ENCODE measurements around the gene HSPB9.
A peak's percentile ranks its signal among the peaks of the same experiment; 100 is the strongest.

HSPB9 gene, protein sequence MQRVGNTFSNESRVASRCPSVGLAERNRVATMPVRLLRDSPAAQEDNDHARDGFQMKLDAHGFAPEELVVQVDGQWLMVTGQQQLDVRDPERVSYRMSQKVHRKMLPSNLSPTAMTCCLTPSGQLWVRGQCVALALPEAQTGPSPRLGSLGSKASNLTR

DNA sequence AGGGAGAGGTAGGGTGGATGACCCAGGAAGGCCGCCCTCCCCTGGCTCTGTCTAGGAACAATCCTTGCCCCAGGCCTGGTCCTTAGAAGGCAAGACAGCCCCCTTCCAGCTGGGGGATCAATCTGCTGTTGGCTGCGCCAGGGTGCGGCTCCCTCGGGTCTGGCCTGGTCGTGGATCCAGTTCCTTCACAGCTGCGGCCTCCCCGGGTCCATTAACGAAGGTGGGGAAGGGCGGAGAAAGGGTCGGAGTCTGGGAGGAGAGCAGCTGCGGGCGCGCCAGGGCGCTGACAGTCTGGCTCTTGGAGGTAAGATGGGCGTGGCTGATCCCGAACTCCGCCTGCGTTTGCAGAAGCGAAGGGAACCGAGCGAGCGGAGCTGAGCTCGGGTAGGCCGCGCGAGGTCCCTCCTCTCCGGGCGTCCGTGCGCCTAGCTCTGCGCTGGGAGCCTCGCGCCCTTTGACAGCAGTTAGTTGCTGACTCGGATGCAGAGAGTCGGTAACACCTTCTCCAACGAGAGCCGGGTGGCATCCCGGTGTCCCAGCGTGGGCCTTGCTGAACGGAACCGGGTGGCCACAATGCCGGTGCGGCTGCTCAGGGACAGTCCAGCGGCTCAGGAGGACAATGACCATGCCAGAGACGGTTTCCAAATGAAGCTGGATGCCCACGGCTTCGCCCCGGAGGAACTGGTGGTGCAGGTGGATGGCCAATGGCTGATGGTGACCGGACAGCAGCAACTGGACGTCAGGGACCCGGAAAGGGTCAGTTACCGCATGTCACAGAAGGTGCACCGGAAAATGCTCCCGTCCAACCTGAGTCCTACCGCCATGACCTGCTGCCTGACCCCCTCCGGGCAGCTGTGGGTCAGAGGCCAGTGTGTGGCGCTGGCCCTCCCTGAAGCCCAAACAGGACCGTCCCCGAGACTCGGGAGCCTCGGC is at the start of gene HSPB9:
Gene HSPB9 (plus strand): TSS at position 434 of the 933 bp plus-strand sequence. CDS start 47 bp downstream, at position 481.
- ChIA-PET CTCF (interaction anchor here (0.6 to 17.1 kb wide), 5 partner anchors 13 to 698 kb away, joined by 3 to 260 read pairs (median 4); partner anchors contain the start of genes DNAJC7 and NKIRAS2), POLR2A (interaction anchor here (1.6 to 1.8 kb wide), 2 partner anchors 30 to 105 kb away, joined by 4 to 6 read pairs; partner anchors contain the start of gene DNAJC7)
- Histone ChIP-seq H3K4me1 (ENCODE audit: control insufficient read depth, insufficient read depth, low read length) (peaks cover 4% of the 10 kb centered on the region; the same call in 1 of the 2 replicates), H3K4me3 (ENCODE audit: low read depth, low read length) (no peak within 1 kb of the TSS), H3K9me3 (ENCODE audit: control insufficient read depth, insufficient read depth, low read depth, low read length) (no peaks in the 10 kb centered on the region), H3K27ac (ENCODE audit: extremely low read depth, low read depth, low read length) (no peak within 1 kb of the TSS), H3K36me3 (ENCODE audit: control insufficient read depth in 2 of 2, insufficient read depth in 1 of 2, low read length in 2 of 2) (peaks cover 31 to 62% of the 10 kb centered on the region in 2 experiments)
- TF ChIP-seq, protein P1, sequence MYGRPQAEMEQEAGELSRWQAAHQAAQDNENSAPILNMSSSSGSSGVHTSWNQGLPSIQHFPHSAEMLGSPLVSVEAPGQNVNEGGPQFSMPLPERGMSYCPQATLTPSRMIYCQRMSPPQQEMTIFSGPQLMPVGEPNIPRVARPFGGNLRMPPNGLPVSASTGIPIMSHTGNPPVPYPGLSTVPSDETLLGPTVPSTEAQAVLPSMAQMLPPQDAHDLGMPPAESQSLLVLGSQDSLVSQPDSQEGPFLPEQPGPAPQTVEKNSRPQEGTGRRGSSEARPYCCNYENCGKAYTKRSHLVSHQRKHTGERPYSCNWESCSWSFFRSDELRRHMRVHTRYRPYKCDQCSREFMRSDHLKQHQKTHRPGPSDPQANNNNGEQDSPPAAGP (tag by site-specific recombination; IDR thresholded peaks at IDR 0.05): no peak
- TF ChIP-seq BCL11B (tag by site-specific recombination; IDR thresholded peaks at IDR 0.05; ENCODE audit: low read depth) (peak; percentile 46; the same call in 1 of the 2 replicates), BCL11A (tag by site-specific recombination; IDR thresholded peaks at IDR 0.05; ENCODE audit: low read depth) (0 out of 2 replicates have a peak, but pooled peaks have one; percentile 41), KLF1 (tag by site-specific recombination; IDR thresholded peaks at IDR 0.05) (peak; percentile 43; the same call in 1 of the 2 replicates)

DNA sequence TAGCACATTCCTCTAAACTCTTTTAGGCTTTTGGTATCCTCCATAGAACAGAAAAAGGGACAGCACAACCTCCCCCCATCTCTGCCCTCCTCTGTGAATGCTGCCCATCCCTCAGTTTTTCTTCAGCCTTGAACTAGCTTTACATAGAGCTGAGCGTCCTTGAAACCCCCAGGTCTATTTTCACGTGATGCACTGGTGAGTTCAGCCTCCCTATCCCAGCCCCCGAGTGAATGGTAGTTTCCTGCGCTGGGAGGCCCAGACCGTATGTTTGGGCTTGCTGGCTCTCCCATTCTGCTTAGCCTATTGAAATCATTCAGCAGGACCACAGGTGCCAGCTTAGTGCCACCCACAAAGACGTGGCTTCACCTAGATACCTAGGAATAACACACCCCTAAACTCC is 46.8 kb upstream of the HSPB9 start:
- Histone ChIP-seq H3K36me3 (ENCODE audit: control insufficient read depth in 2 of 2, insufficient read depth in 1 of 2, low read length in 2 of 2) (no peaks in the 10 kb centered on the region), H3K4me3 (ENCODE audit: low read depth, low read length) (no peak overlapping the region), H3K9me3 (ENCODE audit: control insufficient read depth, insufficient read depth, low read depth, low read length) (no peaks in the 10 kb centered on the region), H3K27ac (ENCODE audit: extremely low read depth, low read depth, low read length) (no peak overlapping the region), H3K4me1 (ENCODE audit: control insufficient read depth, insufficient read depth, low read length) (no peaks in the 10 kb centered on the region)
- TF ChIP-seq ZNF132 (tag by site-specific recombination; IDR thresholded peaks at IDR 0.05; ENCODE audit: borderline replicate concordance): no peak
- no peak for TF ChIP-seq KLF1 (tag by site-specific recombination; IDR thresholded peaks at IDR 0.05)
- TF ChIP-seq ZNF292 (tag by site-specific recombination; IDR thresholded peaks at IDR 0.05; ENCODE audit: borderline replicate concordance, low read depth): no peak
- TF ChIP-seq ZFP41 (tag by site-specific recombination; IDR thresholded peaks at IDR 0.05; ENCODE audit: borderline replicate concordance): no peak
- TF ChIP-seq, protein P2, sequence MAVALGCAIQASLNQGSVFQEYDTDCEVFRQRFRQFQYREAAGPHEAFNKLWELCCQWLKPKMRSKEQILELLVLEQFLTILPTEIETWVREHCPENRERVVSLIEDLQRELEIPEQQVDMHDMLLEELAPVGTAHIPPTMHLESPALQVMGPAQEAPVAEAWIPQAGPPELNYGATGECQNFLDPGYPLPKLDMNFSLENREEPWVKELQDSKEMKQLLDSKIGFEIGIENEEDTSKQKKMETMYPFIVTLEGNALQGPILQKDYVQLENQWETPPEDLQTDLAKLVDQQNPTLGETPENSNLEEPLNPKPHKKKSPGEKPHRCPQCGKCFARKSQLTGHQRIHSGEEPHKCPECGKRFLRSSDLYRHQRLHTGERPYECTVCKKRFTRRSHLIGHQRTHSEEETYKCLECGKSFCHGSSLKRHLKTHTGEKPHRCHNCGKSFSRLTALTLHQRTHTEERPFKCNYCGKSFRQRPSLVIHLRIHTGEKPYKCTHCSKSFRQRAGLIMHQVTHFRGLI (tag by site-specific recombination; IDR thresholded peaks at IDR 0.05): no peak
- TF ChIP-seq ZNF670 (tag by site-specific recombination; IDR thresholded peaks at IDR 0.05; ENCODE audit: low read depth): no peak
- no peak for TF ChIP-seq YY2 (tag by site-specific recombination; IDR thresholded peaks at IDR 0.05)
- TF ChIP-seq SP3 (tag by site-specific recombination; IDR thresholded peaks at IDR 0.05): no peak
- TF ChIP-seq, protein P3, sequence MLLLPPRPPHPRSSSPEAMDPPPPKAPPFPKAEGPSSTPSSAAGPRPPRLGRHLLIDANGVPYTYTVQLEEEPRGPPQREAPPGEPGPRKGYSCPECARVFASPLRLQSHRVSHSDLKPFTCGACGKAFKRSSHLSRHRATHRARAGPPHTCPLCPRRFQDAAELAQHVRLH (tag by site-specific recombination; IDR thresholded peaks at IDR 0.05): no peak
- TF ChIP-seq ZNF473 (tag by site-specific recombination; IDR thresholded peaks at IDR 0.05): no peak
- no peak for TF ChIP-seq ZNF341 (tag by site-specific recombination; IDR thresholded peaks at IDR 0.05; ENCODE audit: low read depth)
- TF ChIP-seq ZNF626 (tag by site-specific recombination; IDR thresholded peaks at IDR 0.05): no peak
- no peak for TF ChIP-seq KLF16 (tag by site-specific recombination; IDR thresholded peaks at IDR 0.05)
- TF ChIP-seq ZNF138 (tag by site-specific recombination; IDR thresholded peaks at IDR 0.05; ENCODE audit: borderline replicate concordance): no peak
- no peak for TF ChIP-seq BCL11B (tag by site-specific recombination; IDR thresholded peaks at IDR 0.05; ENCODE audit: low read depth)
- no peak for TF ChIP-seq ZNF214 (tag by site-specific recombination; IDR thresholded peaks at IDR 0.05; ENCODE audit: borderline replicate concordance)
- POLR2A ChIA-PET: interaction anchor here (0.7 kb wide), 1 partner anchor 35 kb away, joined by 6 read pairs; no protein-coding TSS in a partner anchor
- CTCF ChIA-PET: interaction anchor here (0.6 to 3.3 kb wide), 5 partner anchors 8 to 106 kb away, joined by 3 to 9 read pairs (median 3); partner anchors contain the start of gene DNAJC7

Measured in HEK293 (cell line).